Measurements from ENCODE around the gene UBA7.

DNA sequence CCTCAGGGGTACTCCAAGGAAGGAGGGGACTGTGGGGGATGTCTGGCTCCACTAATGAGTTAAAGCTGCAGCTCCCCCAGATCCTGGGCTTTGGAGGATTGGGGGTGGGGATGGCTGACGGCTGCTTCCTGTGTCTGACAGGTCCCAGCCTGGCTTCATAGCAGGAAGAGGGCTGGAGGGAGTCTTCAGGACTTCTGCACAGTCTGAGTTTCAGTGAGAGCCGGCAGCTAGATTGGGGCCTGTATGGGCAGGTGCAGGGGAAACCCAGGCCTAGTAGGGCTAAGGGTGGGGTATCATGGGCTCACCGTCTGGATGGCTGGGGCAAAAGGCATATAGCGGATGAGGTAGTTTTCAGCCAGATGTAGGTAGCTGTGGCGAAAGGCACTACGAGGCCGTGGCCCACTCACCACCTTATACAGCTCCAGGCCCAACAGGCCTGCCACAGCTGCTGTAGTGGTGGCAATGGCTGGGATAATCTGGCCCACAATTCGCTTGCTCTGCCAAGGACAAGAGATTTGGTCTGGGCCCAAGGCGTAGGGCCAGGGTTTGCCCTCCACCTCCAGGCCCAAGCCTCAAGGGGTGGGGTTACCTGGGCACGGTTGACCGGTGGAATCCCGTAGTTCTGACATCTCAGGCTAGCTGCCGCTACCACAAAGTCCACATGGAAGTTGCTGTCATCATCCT is 6.2 kb downstream of the UBA7 start:
- no peak for TF ChIP-seq EP300 (IDR thresholded peaks at IDR 0.05; ENCODE audit: borderline replicate concordance)
- no peak for TF ChIP-seq YY1 (IDR thresholded peaks at IDR 0.05; ENCODE audit: low read depth)
- no peak for TF ChIP-seq TCF12 (IDR thresholded peaks at IDR 0.05; ENCODE audit: low read depth)
- TF ChIP-seq USF1 (IDR thresholded peaks at IDR 0.05) = no peak
- TF ChIP-seq FOXM1 (IDR thresholded peaks at IDR 0.05; ENCODE audit: borderline replicate concordance, low read depth) = no peak
- no peak for TF ChIP-seq RAD21 (IDR thresholded peaks at IDR 0.05; ENCODE audit: low read depth)
- TF ChIP-seq EGR1 (IDR thresholded peaks at IDR 0.05) = no peak
- TF ChIP-seq ZBTB7A (IDR thresholded peaks at IDR 0.05; ENCODE audit: low read depth) = no peak
- TF ChIP-seq TEAD4 (IDR thresholded peaks at IDR 0.05) = no peak

Data from Ishikawa (cell line).